Psoas muscle (tissue), 8 donors: ENCODE results near the gene HMCN1. TPM values are rescaled to one million over a fixed set of nuclear protein-coding genes. Genes with fewer than 3 reads are reported as not detected.
A peak's percentile ranks its signal among the peaks of the same experiment; 100 is the strongest.

Source experiments
- ATAC-seq, 4 donors: fragments of 200-7000 bp; cut with Tn5 transposase; one replicate each; pipeline ENCODE4 v1.9.1; 2020; ENCODE audit warnings: moderate library complexity in 3 of 4, mild to moderate bottlenecking in 2 of 4
- DNase-seq, 2 donors: peaks; one replicate each; pipeline ENCODE4 v3.0.0-alpha.2; 2020
- H3K27ac ChIP-seq: fragments of 200-600 bp; one replicate; pipeline ENCODE4 v1.8.0; 2022
- H3K27me3 ChIP-seq, 3 donors: fragments of 200-600 bp in 1 of 3; one replicate each; pipeline versions ENCODE4 v1.6.1 to v1.8.0; 2013 to 2022; ENCODE audit warnings: low read length in 2 of 3, mild to moderate bottlenecking in 2 of 3, moderate library complexity in 1 of 3; ENCODE audit not compliant: insufficient read depth in 3 of 3
- H3K36me3 ChIP-seq, 2 donors: fragments of 200-600 bp in 1 of 2; one replicate each; pipeline versions ENCODE4 v1.6.1 to v1.8.0; 2013 to 2022; ENCODE audit warnings: low read depth in 1 of 2, mild to moderate bottlenecking in 1 of 2, moderate library complexity in 1 of 2; ENCODE audit not compliant: insufficient read depth in 1 of 2
- H3K4me1 ChIP-seq: fragments of 200-600 bp; one replicate; pipeline ENCODE4 v1.8.0; 2022
- H3K4me3 ChIP-seq: fragments of 200-600 bp; one replicate; pipeline ENCODE4 v1.8.0; 2022; ENCODE audit warnings: mild to moderate bottlenecking
- H3K9me3 ChIP-seq: fragments of 200-600 bp; one replicate; pipeline ENCODE4 v1.8.0; 2022
- CTCF ChIP-seq: fragments of 200-600 bp; IDR thresholded peaks from one replicate; pipeline ENCODE4 v1.8.0; 2022; ENCODE audit warnings: antibody characterized with exemption
- WGBS, 3 donors: extraction: QIAGEN DNeasy Blood & Tissue Kit; methylation state at CpG; one replicate each; pipeline versions ENCODE4 v1.1.6 to v1.1.7; 2013; 5-methylcytosine and 5-hydroxymethylcytosine counted together
- intact Hi-C, 2 donors: fragments of 100-400 bp; cut with DNase I; formaldehyde crosslinking; loops; one replicate each; pipeline versions ENCODE4 v1.11.0 to v1.14.2; 2022
- polyA plus RNA-seq, 3 donors: library from polyadenylated mRNA; stranded (reverse); fragments of 200-250 nt; gene quantifications; one replicate each; pipeline ENCODE4 v1.2.3, GENCODE V29; 2013
- total RNA-seq, 4 donors: library from RNA; stranded (reverse); fragmentation: NEBNext Ultra II Directional in 2 of 4; extraction: Animal tissue kit (Norgen Biotek cat#: 25700) in 2 of 4; gene quantifications; one replicate each; pipeline versions ENCODE4 v1.2.1 to v1.2.4, GENCODE V29; 2021 to 2023
- donor health status: healthy with polysubstance abuse.
- donor health status: DM: no; HTN: no; CAD: no; lungs with moderate emphysema.
- donor health status: Bipolar disorder and iron deficiency.
- donor health status: healthy.
- donor health status: DM: yes; HTN: yes; CAD: no.
- donor health status: DM: no; HTN: no; CAD: no.
- donor health status: DM: no; HTN: no; CAD: no.
- donor health status: DM: yes; HTN: yes; CAD: no.

HMCN1 gene
- total and polyA plus RNA-seq, 7 donors = 1.3 to 6.5 (median 1.8) TPM

- Histone ChIP-seq H3K9me3 (no peaks in the 10 kb centered on the region), H3K4me3 (no peak overlapping the region), H3K27me3 (no peaks in the 10 kb centered on the region), H3K36me3 (no peaks in the 10 kb centered on the region), H3K27ac (no peak overlapping the region), H3K4me1 (no peaks in the 10 kb centered on the region)
- intact Hi-C loops = no loop called here
- WGBS, 3 donors = 97 to 99% (median 97%) methylated on average over 4 of the region's 4 CpGs
- no peak for TF ChIP-seq CTCF
- no peak for DNase-seq
- no peak for ATAC-seq
These were observed 208.8 kb downstream of the HMCN1 start for GRCh38 chr1:185942961-185943360.

DNA sequence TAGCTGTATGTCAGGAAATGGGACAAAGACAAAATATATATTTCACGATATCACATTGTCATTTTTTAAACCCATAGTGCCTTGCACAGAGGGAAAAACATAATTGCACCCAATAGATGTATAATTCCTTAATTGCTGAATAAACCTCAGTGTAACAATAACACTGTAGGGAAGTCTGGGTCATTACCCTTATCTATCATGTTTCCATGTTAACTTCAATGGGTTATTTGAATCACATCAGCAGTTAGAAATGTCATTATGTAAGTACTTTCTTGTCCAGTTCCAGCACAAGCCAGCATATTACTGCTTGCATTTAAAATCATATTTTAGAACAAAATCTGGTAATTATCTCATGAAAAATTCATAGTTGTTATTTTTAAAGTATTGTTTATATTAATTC lies 222.7 kb downstream of the HMCN1 start:
- ATAC-seq = no peak
- Histone ChIP-seq H3K27ac (no peak overlapping the region), H3K4me3 (no peak overlapping the region), H3K27me3 (no peaks in the 10 kb centered on the region), H3K36me3 (no peaks in the 10 kb centered on the region), H3K9me3 (no peaks in the 10 kb centered on the region), H3K4me1 (no peaks in the 10 kb centered on the region)
- DNase-seq = no peak
- WGBS, 3 donors = 89 to 92% (median 91%) methylated on average over 1 of the region's 1 CpG
- intact Hi-C loops = no loop called here
- TF ChIP-seq CTCF = no peak

DNA sequence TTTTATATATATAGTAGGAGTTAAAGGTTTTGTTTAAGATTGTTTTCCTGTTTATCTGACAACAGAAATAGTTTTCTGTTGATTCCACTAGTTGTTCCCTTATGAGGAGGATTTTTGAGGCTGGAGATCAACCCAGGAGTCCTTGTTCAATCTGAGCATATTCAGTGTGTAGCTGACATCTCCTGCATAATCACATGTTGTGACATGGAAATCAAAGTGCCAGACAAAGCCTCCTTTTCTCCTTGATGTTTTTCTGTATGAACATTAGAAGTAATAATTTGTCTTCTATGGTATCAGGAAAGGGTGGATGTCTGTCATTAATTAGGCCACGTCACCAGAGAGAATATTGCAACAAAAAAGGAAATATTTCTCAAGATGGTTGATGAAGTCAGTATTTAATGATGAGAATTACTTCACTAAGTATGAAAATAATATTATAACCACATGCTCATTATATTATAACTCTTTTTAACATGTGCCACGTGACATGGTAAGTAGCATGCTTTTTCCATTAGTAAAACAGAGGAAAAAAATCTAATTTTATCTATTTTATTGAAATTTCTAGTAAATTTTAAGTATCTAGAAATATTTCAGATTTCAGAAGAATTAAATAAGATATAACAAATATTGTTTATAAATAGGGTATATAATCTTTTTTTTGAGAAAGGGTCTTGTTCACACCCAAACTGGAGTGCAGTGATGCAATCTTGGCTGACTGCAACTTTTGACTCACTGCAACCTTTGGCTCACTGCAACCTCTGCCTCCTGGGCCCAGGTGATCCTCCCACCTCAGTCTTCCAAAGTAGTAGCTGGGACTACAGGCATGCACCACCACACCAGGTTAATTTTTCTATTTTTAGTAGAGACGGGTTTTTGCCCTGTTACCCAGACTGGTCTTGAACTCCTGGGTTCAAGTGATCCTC lies 223.5 kb downstream of the HMCN1 start:
- no peak overlapping the region for H3K4me3 ChIP-seq
- ATAC-seq (no peak), DNase-seq (no peak)
- H3K27me3 ChIP-seq = no peaks in the 10 kb centered on the region
- no peaks in the 10 kb centered on the region for H3K4me1 ChIP-seq
- intact Hi-C loops = no loop called here
- WGBS, 3 donors = 73 to 75% (median 75%) methylated on average over 3 of the region's 3 CpGs
- TF ChIP-seq CTCF = no peak
- H3K27ac ChIP-seq = no peak overlapping the region
- no peaks in the 10 kb centered on the region for H3K36me3 ChIP-seq
- H3K9me3 ChIP-seq = no peaks in the 10 kb centered on the region

- ATAC-seq (peak in 2 of 4 donors; percentile 46 to 59), DNase-seq (peak; percentile 30 to 68)
- Histone ChIP-seq H3K9me3 (no peaks in the 10 kb centered on the region), H3K4me1 (no peaks in the 10 kb centered on the region), H3K27me3 (no peaks in the 10 kb centered on the region), H3K36me3 (no peaks in the 10 kb centered on the region), H3K4me3 (no peak overlapping the region), H3K27ac (no peak overlapping the region)
- no peak for TF ChIP-seq CTCF
- 40 to 53% (median 48%) methylated on average over 5 of the region's 5 CpGs for WGBS, 3 donors
- intact Hi-C loops = no loop called here
These were observed 226.5 kb downstream of the HMCN1 start for GRCh38 chr1:185960422-185961321.
